ENCODE measurements around the gene JOSD2. TPM values are rescaled to one million over a fixed set of nuclear protein-coding genes. Genes with fewer than 3 reads are reported as not detected.
A peak's percentile ranks its signal among the peaks of the same experiment; 100 is the strongest.

Gene JOSD2
- total RNA-seq, 3 donors from 2014 or later: 33.4 to 41.2 (median 37.2) TPM

GRCh38 chr19:50514346-50515167 is 3.6 kb upstream of the JOSD2 start:
- Histone ChIP-seq H3K4me3 (no peak overlapping the region), H3K4me1 (ENCODE audit: low read depth) (peaks cover 5% of the 10 kb centered on the region), H3K36me3 (ENCODE audit: low read depth) (peaks cover 3% of the 10 kb centered on the region), H3K9me3 (no peaks in the 10 kb centered on the region)
- DNase-seq (peak in 2 of 3 donors; percentile 24 to 42), ATAC-seq (no peak)
- intact Hi-C loops (cut with DNase I, micrococcal nuclease): no loop called here
- TF ChIP-seq CTCF (IDR thresholded peaks at IDR 0.05): no peak

GRCh38 chr19:50513746-50514345 is 2.9 kb upstream of the JOSD2 start, which contains the start of gene ASPDH:
ASPDH (minus strand) TSS chr19:50513913; CDS start chr19:50513823, 90 bp downstream.
- H3K4me1 ChIP-seq (ENCODE audit: low read depth): peaks cover 5% of the 10 kb centered on the region
- H3K9me3 ChIP-seq: no peaks in the 10 kb centered on the region
- no peak within 1 kb of the TSS for H3K4me3 ChIP-seq
- peaks cover 3% of the 10 kb centered on the region for H3K36me3 ChIP-seq (ENCODE audit: low read depth)
- ATAC-seq (no peak), DNase-seq (peak in 2 of 3 donors; percentile 23 to 42)
- intact Hi-C loops (cut with DNase I, micrococcal nuclease): no loop called here
- TF ChIP-seq CTCF (IDR thresholded peaks at IDR 0.05): no peak

- Histone ChIP-seq H3K4me1 (ENCODE audit: low read depth) (peaks cover 5% of the 10 kb centered on the region), H3K36me3 (ENCODE audit: low read depth) (peaks cover 3% of the 10 kb centered on the region), H3K4me3 (no peak overlapping the region), H3K9me3 (no peaks in the 10 kb centered on the region)
- no peak for ATAC-seq
- DNase-seq: peak in 2 of 3 donors; percentile 24 to 35
- intact Hi-C loops (cut with DNase I, micrococcal nuclease): no loop called here
- no peak for TF ChIP-seq CTCF (IDR thresholded peaks at IDR 0.05)
These were observed 2.2 kb upstream of the JOSD2 start for GRCh38 chr19:50512999-50513745.

- no peak for TF ChIP-seq CTCF (IDR thresholded peaks at IDR 0.05)
- Histone ChIP-seq H3K4me1 (ENCODE audit: low read depth) (peaks cover 5% of the 10 kb centered on the region), H3K4me3 (no peak overlapping the region), H3K9me3 (no peaks in the 10 kb centered on the region), H3K36me3 (ENCODE audit: low read depth) (peaks cover 3% of the 10 kb centered on the region)
- DNase-seq: peak; percentile 34 to 64 (median 54)
- intact Hi-C loops (cut with DNase I, micrococcal nuclease): no loop called here
- no peak for ATAC-seq
These were observed 1.4 kb upstream of the JOSD2 start for GRCh38 chr19:50512112-50512998.

- Histone ChIP-seq H3K4me1 (ENCODE audit: low read depth) (peaks cover 5% of the 10 kb centered on the region), H3K9me3 (no peaks in the 10 kb centered on the region), H3K4me3 (peak overlapping the region; percentile 36), H3K36me3 (ENCODE audit: low read depth) (peaks cover 3% of the 10 kb centered on the region)
- no peak for TF ChIP-seq CTCF (IDR thresholded peaks at IDR 0.05)
- intact Hi-C loops (cut with DNase I, micrococcal nuclease): no loop called here
- DNase-seq (no peak), ATAC-seq (no peak)
These were observed 307 bp downstream of the JOSD2 start for GRCh38 chr19:50510700-50511068.

All from mucosa of descending colon (tissue), 3 donors.